Neural cell (in vitro differentiated cells): ENCODE results near the gene TADA2B. TPM values are rescaled to one million over a fixed set of nuclear protein-coding genes. Genes with fewer than 3 reads are reported as not detected.

Source experiments
- H2AFZ ChIP-seq: fragments of 200-600, 300-800 bp; sonication (generic), shearing (Covaris generic); 2 replicates; pipeline ENCODE4 v1.6.0; 2014; ENCODE audit warnings: low read depth, mild to moderate bottlenecking, antibody characterized with exemption, low read length, moderate library complexity
- H3F3A ChIP-seq: fragments of 200-600 bp; shearing (Covaris generic); 2 replicates; pipeline ENCODE4 v1.6.1; 2016; ENCODE audit warnings: mild to moderate bottlenecking, moderate library complexity, mixed read lengths, antibody characterized with exemption, low read length; ENCODE audit not compliant: insufficient read depth, poor library complexity, severe bottlenecking
- H3K27ac ChIP-seq: fragments of 200-600, 300-800 bp; sonication (generic), shearing (Covaris generic); 2 replicates; pipeline ENCODE4 v1.5.1; 2014; ENCODE audit warnings: mild to moderate bottlenecking, low read length, moderate library complexity
- H3K27me3 ChIP-seq: fragments of 300-800, 200-600 bp; sonication (generic), shearing (Covaris generic); 2 replicates; pipeline ENCODE4 v1.6.0; 2014; ENCODE audit warnings: mild to moderate bottlenecking, low read depth, low read length, moderate library complexity; ENCODE audit not compliant: insufficient read depth
- H3K36me3 ChIP-seq: fragments of 300-800, 200-600 bp; sonication (generic), shearing (Covaris generic); 2 replicates; pipeline ENCODE4 v1.5.1; 2014; ENCODE audit warnings: mild to moderate bottlenecking, antibody characterized with exemption, low read length, moderate library complexity; ENCODE audit not compliant: insufficient read depth
- H3K4me2 ChIP-seq: fragments of 300-800, 200-600 bp; sonication (generic), shearing (Covaris generic); 2 replicates; pipeline ENCODE4 v1.6.0; 2014; ENCODE audit warnings: mild to moderate bottlenecking, low read length
- H3K4me3 ChIP-seq: fragments of 300-800, 200-600 bp; sonication (generic), shearing (Covaris generic); 2 replicates; pipeline ENCODE4 v1.5.1; 2014; ENCODE audit warnings: mild to moderate bottlenecking, low read length, moderate library complexity
- H3K79me2 ChIP-seq: fragments of 200-600 bp; shearing (Covaris generic); replicated peaks from 2 replicates; pipeline ENCODE4 v1.6.0; 2014; ENCODE audit warnings: mild to moderate bottlenecking, low read length, moderate library complexity; ENCODE audit not compliant: insufficient read depth
- H3K9ac ChIP-seq: fragments of 300-800, 200-600 bp; sonication (generic), shearing (Covaris generic); 2 replicates; pipeline ENCODE4 v1.6.1; 2016; ENCODE audit warnings: mild to moderate bottlenecking, low read length, mixed read lengths
- H3K9me2 ChIP-seq: fragments of 200-600 bp; shearing (Covaris generic); 2 replicates; pipeline ENCODE4 v1.6.1; 2016; ENCODE audit warnings: mild to moderate bottlenecking, low read length, mixed read lengths; ENCODE audit not compliant: insufficient read depth
- H3K9me3 ChIP-seq: fragments of 200-600, 300-800 bp; sonication (generic), shearing (Covaris generic); 2 replicates; pipeline ENCODE4 v1.6.1; 2016; ENCODE audit warnings: mild to moderate bottlenecking, mixed run types, low read length, moderate library complexity, mixed read lengths
- H4K20me1 ChIP-seq: fragments of 200-600 bp; shearing (Covaris generic); 2 replicates; pipeline ENCODE4 v1.6.1; 2016; ENCODE audit warnings: mild to moderate bottlenecking, mixed run types; ENCODE audit not compliant: insufficient read depth
- EP300 ChIP-seq: fragments of 450-650 bp; conservative IDR thresholded peaks from 2 replicates; pipeline ENCODE4 v1.6.1; 2014; ENCODE audit warnings: antibody characterized with exemption, mild to moderate bottlenecking, moderate library complexity; ENCODE audit not compliant: poor library complexity, severe bottlenecking
- EZH2 ChIP-seq: fragments of 200-600, 300-800 bp; shearing (Covaris generic), sonication (generic); IDR thresholded peaks from 2 replicates; pipeline ENCODE4 v1.6.1; 2014; ENCODE audit warnings: antibody characterized with exemption, low read length, borderline replicate concordance, mild to moderate bottlenecking; ENCODE audit not compliant: insufficient read depth, poor library complexity, severe bottlenecking
- MXI1 ChIP-seq: fragments of 450-650 bp; conservative IDR thresholded peaks from 2 replicates; pipeline ENCODE4 v1.6.1; 2014; ENCODE audit warnings: antibody characterized with exemption, mild to moderate bottlenecking; ENCODE audit not compliant: poor library complexity, severe bottlenecking
- POLR2AphosphoS5 ChIP-seq: IDR thresholded peaks from 2 replicates; pipeline ENCODE4 v1.6.1; 2012
- RAD21 ChIP-seq: fragments of 450-650 bp; conservative IDR thresholded peaks from 2 replicates; pipeline ENCODE4 v1.6.1; 2014; ENCODE audit warnings: antibody characterized with exemption, mild to moderate bottlenecking, moderate library complexity
- SMC3 ChIP-seq: fragments of 450-650 bp; conservative IDR thresholded peaks from 2 replicates; pipeline ENCODE4 v1.6.1; 2014; ENCODE audit warnings: antibody characterized with exemption, mild to moderate bottlenecking, moderate library complexity; ENCODE audit not compliant: poor library complexity
- TAF1 ChIP-seq: IDR thresholded peaks from 2 replicates; pipeline ENCODE4 v1.6.1; 2012; ENCODE audit warnings: low read depth
- polyA plus RNA-seq: library from polyadenylated mRNA; depleted of rRNA; stranded (reverse); fragments of >200 nt; gene quantifications from 2 replicates; pipeline ENCODE4 v1.2.3, GENCODE V29; 2014
- TF ChIP-seq, protein P1 (sequence below): IDR thresholded peaks from 2 replicates; pipeline ENCODE4 v1.6.1; 2012; ENCODE audit warnings: borderline replicate concordance
- TF ChIP-seq, protein P2 (sequence below): fragments of 450-650 bp; IDR thresholded peaks from 2 replicates; pipeline ENCODE4 v1.5.1; 2014; ENCODE audit warnings: antibody characterized with exemption, mild to moderate bottlenecking, moderate library complexity; ENCODE audit not compliant: poor library complexity, severe bottlenecking

The TADA2B gene
- polyA plus RNA-seq, 1 donor from 2014 or later: 13.9 TPM

- peak overlapping the region; percentile 94 for H3K4me3 ChIP-seq
- peaks cover 10% of the 10 kb centered on the region for H4K20me1 ChIP-seq
- H3K79me2 ChIP-seq: peaks cover 25% of the 10 kb centered on the region
- no peaks in the 10 kb centered on the region for H3K36me3 ChIP-seq
- H2AFZ ChIP-seq: no peak overlapping the region
- H3K27ac ChIP-seq: no peak overlapping the region
- H3K9ac ChIP-seq: no peak overlapping the region
- H3K9me3 ChIP-seq: no peaks in the 10 kb centered on the region
- H3K4me2 ChIP-seq: no peak overlapping the region
- TF ChIP-seq, protein P1, sequence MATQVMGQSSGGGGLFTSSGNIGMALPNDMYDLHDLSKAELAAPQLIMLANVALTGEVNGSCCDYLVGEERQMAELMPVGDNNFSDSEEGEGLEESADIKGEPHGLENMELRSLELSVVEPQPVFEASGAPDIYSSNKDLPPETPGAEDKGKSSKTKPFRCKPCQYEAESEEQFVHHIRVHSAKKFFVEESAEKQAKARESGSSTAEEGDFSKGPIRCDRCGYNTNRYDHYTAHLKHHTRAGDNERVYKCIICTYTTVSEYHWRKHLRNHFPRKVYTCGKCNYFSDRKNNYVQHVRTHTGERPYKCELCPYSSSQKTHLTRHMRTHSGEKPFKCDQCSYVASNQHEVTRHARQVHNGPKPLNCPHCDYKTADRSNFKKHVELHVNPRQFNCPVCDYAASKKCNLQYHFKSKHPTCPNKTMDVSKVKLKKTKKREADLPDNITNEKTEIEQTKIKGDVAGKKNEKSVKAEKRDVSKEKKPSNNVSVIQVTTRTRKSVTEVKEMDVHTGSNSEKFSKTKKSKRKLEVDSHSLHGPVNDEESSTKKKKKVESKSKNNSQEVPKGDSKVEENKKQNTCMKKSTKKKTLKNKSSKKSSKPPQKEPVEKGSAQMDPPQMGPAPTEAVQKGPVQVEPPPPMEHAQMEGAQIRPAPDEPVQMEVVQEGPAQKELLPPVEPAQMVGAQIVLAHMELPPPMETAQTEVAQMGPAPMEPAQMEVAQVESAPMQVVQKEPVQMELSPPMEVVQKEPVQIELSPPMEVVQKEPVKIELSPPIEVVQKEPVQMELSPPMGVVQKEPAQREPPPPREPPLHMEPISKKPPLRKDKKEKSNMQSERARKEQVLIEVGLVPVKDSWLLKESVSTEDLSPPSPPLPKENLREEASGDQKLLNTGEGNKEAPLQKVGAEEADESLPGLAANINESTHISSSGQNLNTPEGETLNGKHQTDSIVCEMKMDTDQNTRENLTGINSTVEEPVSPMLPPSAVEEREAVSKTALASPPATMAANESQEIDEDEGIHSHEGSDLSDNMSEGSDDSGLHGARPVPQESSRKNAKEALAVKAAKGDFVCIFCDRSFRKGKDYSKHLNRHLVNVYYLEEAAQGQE: no peak
- TF ChIP-seq POLR2AphosphoS5 (no peak), MXI1 (no peak), RAD21 (no peak), TAF1 (no peak), SMC3 (no peak)
- TF ChIP-seq, protein P2, sequence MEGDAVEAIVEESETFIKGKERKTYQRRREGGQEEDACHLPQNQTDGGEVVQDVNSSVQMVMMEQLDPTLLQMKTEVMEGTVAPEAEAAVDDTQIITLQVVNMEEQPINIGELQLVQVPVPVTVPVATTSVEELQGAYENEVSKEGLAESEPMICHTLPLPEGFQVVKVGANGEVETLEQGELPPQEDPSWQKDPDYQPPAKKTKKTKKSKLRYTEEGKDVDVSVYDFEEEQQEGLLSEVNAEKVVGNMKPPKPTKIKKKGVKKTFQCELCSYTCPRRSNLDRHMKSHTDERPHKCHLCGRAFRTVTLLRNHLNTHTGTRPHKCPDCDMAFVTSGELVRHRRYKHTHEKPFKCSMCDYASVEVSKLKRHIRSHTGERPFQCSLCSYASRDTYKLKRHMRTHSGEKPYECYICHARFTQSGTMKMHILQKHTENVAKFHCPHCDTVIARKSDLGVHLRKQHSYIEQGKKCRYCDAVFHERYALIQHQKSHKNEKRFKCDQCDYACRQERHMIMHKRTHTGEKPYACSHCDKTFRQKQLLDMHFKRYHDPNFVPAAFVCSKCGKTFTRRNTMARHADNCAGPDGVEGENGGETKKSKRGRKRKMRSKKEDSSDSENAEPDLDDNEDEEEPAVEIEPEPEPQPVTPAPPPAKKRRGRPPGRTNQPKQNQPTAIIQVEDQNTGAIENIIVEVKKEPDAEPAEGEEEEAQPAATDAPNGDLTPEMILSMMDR: no peak
- H3K9me2 ChIP-seq: no peaks in the 10 kb centered on the region
- no peaks in the 10 kb centered on the region for H3F3A ChIP-seq
- H3K27me3 ChIP-seq: no peaks in the 10 kb centered on the region
Measured at GRCh38 chr4:7041246-7041645, 1.9 kb upstream of the TADA2B start.

DNA sequence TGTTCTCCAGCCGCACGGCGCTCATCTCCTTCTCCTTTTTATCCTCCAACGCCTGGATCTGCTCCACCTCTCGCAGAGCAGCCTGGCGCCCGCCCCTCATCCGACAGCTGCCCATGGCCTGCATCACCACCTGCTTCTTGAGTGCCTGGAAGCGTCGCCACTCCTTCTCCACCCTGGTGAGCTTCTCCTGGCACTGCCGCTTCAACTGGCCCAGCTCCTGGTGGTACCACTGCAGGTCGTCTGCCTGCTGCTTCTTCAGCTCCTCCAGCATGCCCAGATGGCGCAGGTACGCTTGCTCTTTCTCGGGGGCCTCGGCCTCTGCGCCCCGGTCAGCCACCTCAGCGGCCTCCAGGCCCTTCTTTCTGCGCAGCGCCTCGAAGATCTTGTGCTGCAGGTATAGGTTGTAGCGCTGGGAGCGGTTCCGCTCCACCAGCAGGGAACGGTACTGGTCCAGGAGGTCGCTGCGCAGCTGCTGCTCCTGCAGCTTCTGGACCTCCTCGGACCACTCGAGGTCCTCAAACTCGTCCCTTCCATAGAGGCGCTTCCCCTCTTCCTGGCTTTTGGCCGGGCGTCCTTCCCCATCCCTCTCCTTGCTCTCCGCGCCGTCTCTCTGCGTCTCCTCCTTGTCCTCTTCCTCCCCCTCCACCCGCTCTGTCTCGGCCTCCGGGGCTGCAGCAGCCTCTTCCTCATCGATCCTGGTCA lies 1.2 kb upstream of the TADA2B start:
- Histone ChIP-seq H3K9me3 (no peaks in the 10 kb centered on the region), H3K27ac (peak overlapping the region; percentile 71), H3K4me2 (peak overlapping the region; percentile 57), H3F3A (no peaks in the 10 kb centered on the region), H3K79me2 (peaks cover 32% of the 10 kb centered on the region), H2AFZ (no peak overlapping the region), H3K9me2 (no peaks in the 10 kb centered on the region), H3K4me3 (peak overlapping the region; percentile 94), H3K9ac (peak overlapping the region; percentile 78), H3K27me3 (no peaks in the 10 kb centered on the region), H3K36me3 (no peaks in the 10 kb centered on the region), H4K20me1 (peaks cover 10% of the 10 kb centered on the region)
- no peak for TF ChIP-seq RAD21
- TF ChIP-seq, protein P1: no peak
- no peak for TF ChIP-seq EZH2
- TF ChIP-seq, protein P2: no peak
- no peak for TF ChIP-seq EP300
- no peak for TF ChIP-seq MXI1
- TF ChIP-seq TAF1: no peak
- TF ChIP-seq POLR2AphosphoS5: no peak
- no peak for TF ChIP-seq SMC3
